Skeletal muscle cell (primary cell): ENCODE results near the gene LSP1.
"Not testable (repeated sequence)": the region's sequence is repeated elsewhere in the genome, so short reads cannot be mapped to it uniquely, and the experiment has no call there.

Source experiments
- DNase-seq: peaks from one replicate; pipeline ENCODE4 v3.0.0-alpha.2; 2010; ENCODE audit warnings: low read depth
- H3K4me3 ChIP-seq: 2 replicates; pipeline ENCODE4 v1.5.1; 2011; ENCODE audit warnings: low read depth, mild to moderate bottlenecking, control low read depth, low read length, moderate library complexity

The LSP1 gene, protein sequence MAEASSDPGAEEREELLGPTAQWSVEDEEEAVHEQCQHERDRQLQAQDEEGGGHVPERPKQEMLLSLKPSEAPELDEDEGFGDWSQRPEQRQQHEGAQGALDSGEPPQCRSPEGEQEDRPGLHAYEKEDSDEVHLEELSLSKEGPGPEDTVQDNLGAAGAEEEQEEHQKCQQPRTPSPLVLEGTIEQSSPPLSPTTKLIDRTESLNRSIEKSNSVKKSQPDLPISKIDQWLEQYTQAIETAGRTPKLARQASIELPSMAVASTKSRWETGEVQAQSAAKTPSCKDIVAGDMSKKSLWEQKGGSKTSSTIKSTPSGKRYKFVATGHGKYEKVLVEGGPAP

DNA sequence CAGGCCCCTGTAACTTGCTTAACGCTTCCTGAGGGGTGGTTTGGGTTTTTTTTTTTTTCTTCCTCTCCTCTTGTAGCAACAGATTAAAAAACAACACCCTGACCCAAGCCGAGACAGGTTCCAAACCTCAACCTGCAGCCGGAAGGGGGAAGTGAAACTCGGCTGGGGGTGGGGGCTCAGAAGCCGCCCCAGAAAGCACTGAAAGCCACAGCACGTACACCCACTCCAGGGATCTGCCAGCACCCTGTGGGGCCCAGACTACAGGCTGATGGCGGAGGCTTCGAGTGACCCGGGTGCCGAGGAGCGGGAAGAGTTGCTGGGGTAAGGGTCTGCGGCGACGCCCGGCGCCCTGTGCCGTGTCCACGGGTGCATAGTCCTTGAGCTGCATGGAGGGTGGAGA lies at the start of gene LSP1:
TSS of gene LSP1 (plus strand) at position 208 of the 400 bp plus-strand sequence. CDS start at position 269, 61 bp downstream.
- no peak for DNase-seq
- no peak within 1 kb of the TSS for H3K4me3 ChIP-seq

DNA sequence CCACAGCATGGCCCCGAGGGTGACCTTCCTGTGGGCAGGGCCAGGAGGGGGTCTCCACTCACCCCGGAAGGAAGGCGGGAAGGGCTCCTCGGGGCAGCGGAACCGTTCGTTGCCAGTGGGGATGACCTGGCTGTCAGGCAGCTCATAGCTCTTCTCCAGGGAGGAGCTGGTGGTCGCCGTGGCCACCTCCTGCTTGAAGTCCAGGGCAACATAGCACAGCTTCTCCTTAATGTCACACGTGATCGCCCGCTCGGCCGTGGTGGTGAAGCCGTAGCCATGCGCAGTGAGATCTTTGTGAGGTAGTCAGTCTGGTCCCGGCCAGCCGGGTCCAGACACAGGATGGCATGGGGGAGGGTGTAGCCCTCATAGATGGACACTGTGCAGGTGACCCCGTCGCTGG lies 49.6 kb upstream of the LSP1 start:
- no peak overlapping the region for H3K4me3 ChIP-seq
- no peak for DNase-seq

DNA sequence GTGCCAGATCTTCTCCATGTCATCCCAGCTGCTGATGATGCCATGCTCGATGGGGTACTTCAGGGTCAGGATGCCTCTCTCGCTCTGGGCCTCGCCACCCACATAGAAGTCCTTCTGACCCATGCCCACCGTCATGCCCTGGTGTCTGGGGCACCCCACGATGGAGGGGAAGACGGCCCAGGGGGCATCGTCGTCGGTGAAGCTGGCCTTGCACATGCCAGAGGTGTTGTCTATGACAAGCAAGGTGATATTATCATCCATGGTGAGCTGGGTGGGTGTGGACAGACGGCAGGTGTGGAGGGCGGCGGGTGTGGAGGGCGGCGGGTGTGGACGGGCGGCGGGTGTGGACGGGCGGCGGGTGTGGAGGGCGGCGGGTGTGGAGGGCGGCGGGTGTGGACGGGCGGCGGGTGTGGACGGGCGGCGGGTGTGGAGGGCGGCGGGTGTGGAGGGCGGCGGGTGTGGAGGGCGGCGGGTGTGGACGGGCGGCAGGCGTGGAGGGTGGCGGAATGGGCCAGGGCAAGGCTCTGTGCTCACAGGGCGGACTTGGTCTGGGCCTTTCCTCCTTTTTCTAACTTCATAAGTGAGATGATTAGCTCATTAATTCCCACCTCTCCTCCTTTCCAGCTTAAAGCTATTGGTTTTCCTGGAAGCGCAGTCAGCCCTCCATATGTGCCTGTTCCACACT lies 48.9 kb upstream of the LSP1 start:
- not testable (repeated sequence) for H3K4me3 ChIP-seq, DNase-seq

DNA sequence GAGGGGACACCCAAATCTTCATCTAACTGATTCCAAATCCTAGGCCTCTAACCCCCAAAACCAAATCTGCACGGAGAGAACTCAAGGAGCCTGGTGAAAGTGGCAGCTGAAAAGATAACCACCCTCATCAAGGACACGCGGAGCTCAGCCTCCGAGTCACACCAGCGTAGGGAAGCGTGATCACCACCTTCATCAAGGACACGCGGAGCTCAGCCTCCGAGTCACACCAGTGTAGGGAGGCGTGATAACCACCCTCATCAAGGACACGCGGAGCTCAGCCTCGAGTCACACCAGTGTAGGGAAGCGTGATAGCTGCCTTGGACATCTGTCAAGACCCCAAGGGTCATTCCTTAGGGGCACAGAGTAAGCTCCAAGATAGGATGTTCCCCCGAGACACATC lies 47.4 kb upstream of the LSP1 start:
- no peak overlapping the region for H3K4me3 ChIP-seq
- DNase-seq, result no peak

DNA sequence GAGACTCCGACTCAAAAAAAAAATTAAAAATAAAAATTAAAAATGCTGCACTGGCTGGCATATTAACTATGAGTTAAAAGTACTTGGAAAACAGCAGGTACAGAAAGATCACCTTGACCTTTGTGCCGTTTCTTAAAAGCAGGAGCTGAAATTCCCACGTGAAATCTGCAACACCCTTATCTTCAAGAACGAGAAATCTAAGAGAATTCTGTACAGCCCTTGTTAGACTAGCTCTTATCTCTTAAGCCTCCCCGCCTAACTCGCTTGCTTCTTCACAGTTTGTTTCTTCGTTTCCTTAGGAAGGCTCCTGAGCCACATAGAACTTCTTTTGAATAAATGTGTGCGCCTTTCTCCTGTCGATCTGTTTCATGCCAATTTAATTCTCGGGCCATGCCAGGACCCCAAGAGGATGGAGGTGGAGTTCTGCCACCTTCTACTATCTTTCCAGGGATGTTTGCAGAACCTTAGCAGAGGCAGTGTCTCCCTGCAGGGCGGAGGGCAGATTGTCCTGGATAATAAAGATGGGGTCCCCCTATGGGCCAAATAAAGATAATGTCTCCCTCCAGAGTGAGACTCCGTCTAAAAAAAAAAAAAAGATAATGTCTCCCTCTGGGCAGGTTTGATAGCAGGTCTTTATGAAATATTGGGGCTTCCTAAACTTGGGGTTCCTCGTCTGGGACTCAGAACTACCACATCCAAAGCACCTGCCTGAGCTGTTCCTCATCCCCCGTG lies 45.5 kb upstream of the LSP1 start:
- DNase-seq, result no peak
- H3K4me3 ChIP-seq, result no peak overlapping the region

DNA sequence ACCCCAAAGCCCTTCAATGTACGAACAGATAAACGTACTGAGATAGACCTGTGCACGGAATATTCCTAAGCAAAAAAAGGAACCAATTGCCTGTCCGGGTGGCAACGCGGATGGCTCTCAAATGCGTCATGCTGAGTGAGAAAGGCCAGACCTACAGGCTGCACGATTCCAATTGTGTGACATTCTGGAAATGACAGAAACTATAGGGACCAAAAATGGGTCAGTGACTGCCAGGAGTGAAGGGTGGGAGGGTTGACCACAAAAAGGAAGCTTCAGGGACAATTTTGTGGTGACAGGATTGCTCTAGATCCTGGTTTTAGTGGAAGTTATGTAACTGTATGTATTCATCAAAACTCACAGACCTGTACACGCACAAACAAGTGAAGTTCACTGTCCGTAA lies 42.1 kb upstream of the LSP1 start:
- H3K4me3 ChIP-seq, result no peak overlapping the region
- DNase-seq, result no peak

DNA sequence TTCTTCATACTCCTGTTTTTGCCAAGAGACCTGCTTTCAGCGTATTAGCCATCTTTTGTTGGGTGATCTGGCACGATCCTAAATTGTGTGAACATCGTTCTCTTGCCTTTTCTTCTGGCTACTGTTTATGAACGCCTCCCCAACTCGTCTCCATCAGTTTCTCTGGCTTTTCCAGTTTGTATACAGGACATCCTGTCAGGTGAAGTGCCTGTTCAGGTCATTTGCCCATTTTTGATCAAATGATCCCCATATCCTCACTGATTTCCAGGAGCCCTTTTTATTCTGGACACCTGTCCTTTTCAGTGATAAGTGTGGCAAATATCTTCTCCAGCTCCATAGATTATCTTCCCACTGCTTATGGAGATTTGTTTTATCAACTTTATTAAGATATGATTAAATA lies 40.6 kb upstream of the LSP1 start:
- H3K4me3 ChIP-seq, result no peak overlapping the region
- no peak for DNase-seq

DNA sequence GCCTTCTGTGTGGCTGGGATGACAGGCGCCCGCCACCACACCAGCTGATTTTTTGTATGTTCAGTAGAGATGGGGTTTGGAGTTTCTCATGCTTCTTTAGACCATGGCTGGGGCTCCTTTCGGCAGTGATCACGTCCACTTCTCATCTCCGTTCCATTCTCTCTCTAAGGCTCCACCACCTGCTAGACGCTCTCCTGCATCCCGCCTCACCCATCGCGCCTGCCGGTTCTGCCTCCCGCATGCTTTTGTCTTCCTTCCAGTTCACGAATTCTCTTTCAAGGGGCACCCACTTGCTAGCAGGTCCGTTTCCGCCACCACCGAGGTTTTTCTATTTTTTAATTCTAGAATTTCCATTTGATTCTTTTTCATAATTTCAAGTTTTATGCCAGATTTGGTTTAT lies 40.1 kb upstream of the LSP1 start:
- DNase-seq, result no peak
- no peak overlapping the region for H3K4me3 ChIP-seq

DNA sequence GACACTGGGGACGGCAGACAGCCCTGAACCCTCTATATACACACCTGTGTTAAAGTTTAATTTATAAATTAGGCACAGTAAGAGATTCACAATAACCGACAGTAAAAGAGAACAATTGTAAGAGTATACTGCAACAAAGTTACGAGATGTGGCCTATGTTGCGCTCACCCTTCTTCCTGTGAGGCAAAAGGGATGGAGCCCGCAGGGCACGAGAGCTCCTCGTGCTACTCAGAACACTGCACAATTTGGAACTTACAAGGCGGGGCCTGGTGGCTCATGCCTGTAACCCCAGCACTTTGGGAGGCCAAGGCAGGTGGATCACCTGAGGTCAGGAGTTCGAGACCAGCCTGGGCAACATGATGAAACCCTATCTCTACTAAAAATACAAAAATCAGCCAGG lies 39.5 kb upstream of the LSP1 start:
- not testable (repeated sequence) for DNase-seq, H3K4me3 ChIP-seq

DNA sequence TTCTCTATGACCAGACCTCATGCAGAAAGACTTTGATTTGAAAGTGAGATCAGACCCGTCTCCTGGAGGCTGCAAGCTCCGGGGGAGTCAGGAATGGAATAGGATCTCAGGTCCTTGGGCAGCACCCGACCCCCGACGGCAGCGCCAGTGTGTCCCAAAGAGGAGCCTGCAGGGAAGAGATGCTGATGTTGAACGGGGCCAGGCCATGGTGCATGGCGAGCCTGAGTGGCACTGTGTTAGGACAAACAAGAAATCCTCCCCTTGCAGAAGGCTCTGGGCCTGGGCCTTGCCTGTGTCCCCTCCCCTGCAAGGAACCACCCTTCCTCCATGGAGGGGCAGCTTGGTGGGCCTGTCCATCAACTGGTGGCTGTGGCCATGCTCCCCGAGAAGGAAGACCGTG lies 38.2 kb upstream of the LSP1 start:
- H3K4me3 ChIP-seq, result no peak overlapping the region
- no peak for DNase-seq

DNA sequence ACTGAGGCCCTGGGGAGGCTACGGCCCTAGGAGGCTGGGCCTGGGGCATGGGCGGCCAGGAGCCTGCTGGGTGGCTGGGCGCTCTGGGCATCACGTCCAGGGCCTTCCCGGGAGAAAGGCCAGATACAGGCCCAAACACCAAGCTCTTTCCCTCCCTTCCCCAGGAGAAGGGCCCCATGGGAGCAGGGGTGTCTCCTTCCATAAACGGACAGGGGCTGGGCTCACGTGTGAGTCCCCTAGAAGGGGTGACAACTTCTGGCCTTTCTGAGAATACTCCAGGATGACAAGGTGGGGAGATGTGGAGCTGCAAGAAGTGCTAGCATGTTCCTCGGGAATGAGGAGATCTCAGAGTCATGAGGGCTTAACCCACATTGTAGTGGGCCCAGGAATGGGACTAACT lies 37.6 kb upstream of the LSP1 start:
- no peak for DNase-seq
- no peak overlapping the region for H3K4me3 ChIP-seq

DNA sequence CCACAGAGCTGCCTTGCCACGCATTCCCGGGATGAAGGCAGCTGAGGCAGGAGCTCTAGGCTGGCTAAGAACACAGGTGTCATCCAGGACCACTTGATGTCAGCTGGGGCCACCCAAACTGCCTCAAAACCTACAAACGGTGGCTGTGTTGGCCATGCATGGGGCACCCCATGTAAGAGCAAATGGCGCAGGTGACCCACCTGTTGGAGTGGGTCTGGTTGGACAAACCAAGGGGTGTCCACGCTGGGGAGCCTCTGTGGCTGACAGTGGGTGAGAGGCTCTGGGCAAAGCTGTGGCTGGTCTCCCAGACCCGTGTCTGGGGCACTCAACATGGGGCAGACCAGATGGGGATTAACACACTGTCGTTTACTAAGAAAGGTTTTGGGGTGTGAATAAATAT lies 37.1 kb upstream of the LSP1 start:
- H3K4me3 ChIP-seq, result no peak overlapping the region
- DNase-seq, result no peak

DNA sequence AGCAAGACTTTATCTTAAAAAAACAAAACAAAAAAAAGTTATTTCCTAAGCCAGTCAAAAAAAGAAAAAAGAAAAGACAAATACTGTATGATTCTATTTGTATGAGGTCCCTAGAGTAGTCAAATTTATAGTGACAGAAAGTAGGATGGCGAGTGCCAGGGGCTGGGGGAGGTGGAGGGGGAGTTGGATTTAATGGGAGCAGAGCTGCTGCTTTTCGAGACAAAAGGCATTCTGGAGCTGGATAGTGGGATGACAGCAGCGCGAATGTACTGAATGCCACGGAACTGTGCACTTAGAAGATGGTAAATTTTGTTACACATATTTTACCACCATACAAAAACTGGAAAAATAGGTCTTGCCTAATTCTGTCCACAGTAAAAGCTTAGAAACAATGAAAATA lies 35.9 kb upstream of the LSP1 start:
- no peak overlapping the region for H3K4me3 ChIP-seq

DNA sequence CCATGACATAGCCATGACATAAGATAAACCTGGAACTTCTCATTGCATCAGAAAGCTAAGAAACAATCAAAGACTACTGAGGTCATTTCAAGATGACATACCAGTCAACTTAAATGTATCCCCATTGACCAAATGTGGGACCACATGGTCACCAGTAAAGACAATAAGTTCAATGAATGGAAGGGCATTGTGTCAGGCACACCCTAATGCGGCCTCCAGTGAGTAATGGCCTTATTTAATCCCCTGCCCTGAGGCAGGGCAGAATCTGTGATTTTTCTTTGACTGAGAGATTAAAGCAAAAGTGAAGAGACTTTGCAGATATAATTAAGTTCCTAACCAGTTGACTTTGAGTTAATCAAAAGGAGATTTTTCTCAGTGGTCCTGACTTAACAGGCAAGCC lies 35.4 kb upstream of the LSP1 start:
- no peak for DNase-seq

More for the DNA sequence above, 35.9 kb upstream of the LSP1 start:
- no peak for DNase-seq

DNA sequence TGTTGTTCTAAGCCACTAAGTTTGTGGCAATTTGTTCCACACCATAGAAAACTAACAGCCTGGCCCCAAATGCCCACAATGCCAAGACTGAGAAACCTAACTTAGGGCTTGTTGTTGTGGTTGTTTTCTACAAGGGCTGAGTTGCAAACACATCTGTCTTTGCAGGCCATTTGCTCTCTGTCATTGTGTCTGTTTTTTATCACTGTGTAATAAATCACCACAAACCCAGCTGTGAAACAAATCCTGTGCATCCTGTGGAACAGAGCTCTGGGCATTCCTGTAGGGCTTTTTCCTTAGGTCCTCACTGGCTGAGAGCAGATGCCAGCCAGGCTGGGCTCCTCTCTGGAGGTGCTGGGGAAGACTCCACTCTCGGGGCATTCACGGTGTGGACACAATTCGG lies 33.8 kb upstream of the LSP1 start:
- no peak for DNase-seq
- H3K4me3 ChIP-seq, result no peak overlapping the region

More for the DNA sequence above, 35.4 kb upstream of the LSP1 start:
- no peak overlapping the region for H3K4me3 ChIP-seq

DNA sequence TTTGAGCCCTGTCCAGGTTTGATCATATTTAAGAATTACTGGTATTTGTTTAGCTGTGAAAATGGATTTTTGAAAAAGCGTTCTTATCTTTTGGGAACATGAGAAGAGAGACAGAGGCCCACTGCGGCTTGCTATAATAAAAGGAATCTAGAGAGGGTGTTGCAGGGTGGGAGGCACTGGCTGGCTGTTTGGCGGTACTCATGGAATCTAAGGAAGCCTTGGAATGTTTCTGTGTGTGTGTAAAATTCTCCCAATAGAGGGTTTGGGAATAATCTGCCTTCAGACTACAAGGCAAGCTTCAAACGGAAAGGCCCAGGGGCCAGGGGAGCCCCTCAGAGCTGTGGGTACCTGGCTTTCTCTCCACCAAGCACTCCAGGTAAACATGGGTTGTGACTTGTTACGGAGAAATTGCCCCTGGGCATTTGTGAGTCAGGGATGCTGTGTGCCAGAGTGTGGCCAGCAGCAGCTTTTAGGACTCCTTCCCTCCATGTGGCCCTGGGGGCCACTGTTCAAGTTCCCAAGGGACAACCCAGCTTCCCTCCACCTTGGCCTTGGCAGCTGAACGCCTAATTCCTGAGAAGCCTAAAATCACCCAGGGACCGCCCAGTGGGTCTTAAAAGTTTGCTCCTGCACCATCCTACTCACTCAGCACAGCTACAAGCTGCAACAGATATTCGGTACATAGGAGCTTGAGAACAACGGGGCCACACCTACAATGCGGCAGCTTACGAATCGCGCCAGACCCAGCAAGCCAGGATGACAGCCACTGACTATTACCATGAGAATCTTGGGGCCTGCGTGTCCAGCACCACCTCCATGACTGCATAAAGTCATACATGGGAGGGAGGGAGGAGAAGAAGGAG lies 32.2 kb upstream of the LSP1 start:
- no peak for DNase-seq
- no peak overlapping the region for H3K4me3 ChIP-seq

DNA sequence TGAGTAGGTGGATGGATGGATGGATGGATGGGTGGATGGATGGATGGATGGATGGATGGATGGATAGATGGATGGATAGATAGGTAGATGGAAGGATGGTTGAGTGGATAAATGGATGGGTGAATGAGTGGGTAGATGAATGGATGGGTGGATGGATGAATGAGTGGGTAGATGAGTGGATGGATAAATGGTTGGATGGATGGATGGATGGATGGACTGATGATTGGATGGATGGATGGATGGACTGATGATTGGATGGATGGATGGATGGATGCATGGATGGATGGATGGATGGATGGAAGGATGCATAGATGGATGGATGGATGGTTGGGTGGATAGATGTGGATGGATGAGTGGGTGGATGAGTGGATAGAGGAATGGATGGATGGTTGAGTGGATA lies 31.3 kb upstream of the LSP1 start:
- no peak for DNase-seq
- H3K4me3 ChIP-seq, result no peak overlapping the region

DNA sequence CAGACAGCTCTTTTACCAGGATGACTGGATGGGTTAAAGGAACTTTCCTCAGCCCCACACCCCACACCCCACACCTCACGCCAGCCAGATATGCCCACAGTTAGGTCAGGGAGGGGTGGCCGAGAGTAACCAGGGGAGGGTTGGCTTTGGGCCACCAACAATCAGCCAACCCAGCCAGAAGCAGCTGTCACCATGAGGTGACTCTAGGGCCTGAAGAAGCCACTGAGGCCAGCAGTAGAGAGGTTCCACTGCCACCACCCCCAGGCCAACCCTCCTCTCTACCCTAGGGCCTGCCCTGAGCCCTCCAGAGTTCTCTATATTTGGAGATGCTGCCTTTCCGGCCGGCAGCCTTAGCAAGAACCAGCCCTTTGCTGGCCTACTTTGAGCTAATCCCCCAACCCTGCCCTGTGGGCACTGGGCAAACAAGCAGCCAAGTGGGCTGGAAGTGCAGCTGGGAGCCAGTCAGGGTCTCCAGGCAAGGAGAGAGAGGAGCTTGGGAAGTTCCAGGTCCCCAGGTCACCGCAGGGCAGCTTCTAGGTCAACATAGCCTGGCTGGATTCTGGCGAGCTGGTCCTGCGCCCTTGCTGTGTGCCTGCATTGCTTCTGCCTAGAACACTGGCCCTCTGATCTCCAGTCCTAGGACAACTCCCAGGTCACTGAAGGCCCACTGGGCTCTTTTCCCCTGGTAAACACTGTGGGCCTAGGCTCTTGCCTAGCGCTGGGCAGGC lies 30.1 kb upstream of the LSP1 start:
- no peak overlapping the region for H3K4me3 ChIP-seq
- no peak for DNase-seq
